Pancreas (tissue), 10 donors: Measurements from ENCODE around the gene WBP1L. TPM values are rescaled to one million over a fixed set of nuclear protein-coding genes. Genes with fewer than 3 reads are reported as not detected.
"Not testable (repeated sequence)": the region's sequence is repeated elsewhere in the genome, so short reads cannot be mapped to it uniquely, and the experiment has no call there.

ENCODE experiments used
- ATAC-seq, 4 donors: fragments of 200-7000 bp; cut with Tn5 transposase; one replicate each; pipeline versions ENCODE4 v1.8.0 to v1.9.1; 2020; ENCODE audit warnings: mild to moderate bottlenecking in 4 of 4, moderate library complexity in 4 of 4
- DNase-seq, 6 donors: peaks; one replicate each; pipeline ENCODE4 v3.0.0-alpha.2; 2020
- FAIRE-seq: peaks from 2 replicates; lab custom pipeline; 2012; peaks lifted over from hg19 to GRCh38; lab: Jason Lieb, UNC
- H3K27ac ChIP-seq, 4 donors: fragments of 200-600 bp; sonication (generic); 1 replicate in 3 of 4; 2 replicates in 1 of 4; pipeline versions ENCODE4 v1.5.0 to v1.8.0; 2020
- H3K27me3 ChIP-seq, 4 donors: fragments of 200-600 bp; one replicate each; pipeline ENCODE4 v1.8.0; 2021
- H3K36me3 ChIP-seq, 3 donors: fragments of 200-600 bp; sonication (generic) in 1 of 3; one replicate each; pipeline versions ENCODE4 v1.5.0 to v1.8.0; 2020 to 2021
- H3K4me1 ChIP-seq, 3 donors: fragments of 200-600 bp; one replicate each; pipeline ENCODE4 v1.8.0; 2021
- H3K4me3 ChIP-seq, 4 donors: fragments of 200-600 bp; sonication (generic) in 2 of 4; one replicate each; pipeline versions ENCODE4 v1.5.0 to v1.8.0; 2020 to 2021
- H3K9me3 ChIP-seq, 4 donors: fragments of 200-600 bp; one replicate each; pipeline ENCODE4 v1.8.0; 2021
- WGBS, 2 donors: extraction: QIAGEN DNeasy Blood & Tissue Kit; methylation state at CpG; one replicate each; pipeline ENCODE4 v1.1.7; 2013; 5-methylcytosine and 5-hydroxymethylcytosine counted together
- intact Hi-C, 3 donors: fragments of 100-400 bp; cut with DNase I; formaldehyde crosslinking; loops; one replicate each; pipeline versions ENCODE4 v1.11.1 to v1.14.2; 2022
- polyA plus RNA-seq, 2 donors: library from polyadenylated mRNA; stranded (reverse); fragments of 200-250 nt; gene quantifications; one replicate each; pipeline ENCODE4 v1.2.3, GENCODE V29; 2013
- total RNA-seq, 6 donors: library from RNA; stranded (reverse); fragmentation: NEBNext Ultra II Directional in 4 of 6; extraction: Animal tissue kit (Norgen Biotek cat#: 25700) in 4 of 6; gene quantifications; one replicate each; pipeline versions ENCODE4 v1.2.1 to v1.2.4, GENCODE V29; 2021 to 2023
- TF ChIP-seq, protein P1 (sequence below), 4 donors: fragments of 200-600 bp; sonication (generic) in 3 of 4; IDR thresholded peaks; one replicate each; pipeline versions ENCODE4 v1.5.0 to v1.8.0; 2021; ENCODE audit warnings: antibody characterized with exemption in 4 of 4
- donor health status: healthy with polysubstance abuse.
- donor health status: DM: no; HTN: no; CAD: no; lungs with moderate emphysema.
- donor health status: DM: no; HTN: no; CAD: no.
- donor health status: control.
- donor health status: control.
- donor health status: Bipolar disorder and iron deficiency.
- donor health status: DM: yes; HTN: yes; CAD: no.
- donor health status: DM: no; HTN: no; CAD: no.
- donor health status: DM: no; HTN: no; CAD: no.
- donor health status: DM: yes; HTN: yes; CAD: no.

WBP1L gene
- total RNA-seq (10 to 100 TPM in 5 of 6 donors, 1 to 10 TPM in 1; 9.0 to 27.3 (median 12.1) TPM), polyA plus RNA-seq (10 to 100 TPM; 10.5 to 11.0 TPM)

DNA sequence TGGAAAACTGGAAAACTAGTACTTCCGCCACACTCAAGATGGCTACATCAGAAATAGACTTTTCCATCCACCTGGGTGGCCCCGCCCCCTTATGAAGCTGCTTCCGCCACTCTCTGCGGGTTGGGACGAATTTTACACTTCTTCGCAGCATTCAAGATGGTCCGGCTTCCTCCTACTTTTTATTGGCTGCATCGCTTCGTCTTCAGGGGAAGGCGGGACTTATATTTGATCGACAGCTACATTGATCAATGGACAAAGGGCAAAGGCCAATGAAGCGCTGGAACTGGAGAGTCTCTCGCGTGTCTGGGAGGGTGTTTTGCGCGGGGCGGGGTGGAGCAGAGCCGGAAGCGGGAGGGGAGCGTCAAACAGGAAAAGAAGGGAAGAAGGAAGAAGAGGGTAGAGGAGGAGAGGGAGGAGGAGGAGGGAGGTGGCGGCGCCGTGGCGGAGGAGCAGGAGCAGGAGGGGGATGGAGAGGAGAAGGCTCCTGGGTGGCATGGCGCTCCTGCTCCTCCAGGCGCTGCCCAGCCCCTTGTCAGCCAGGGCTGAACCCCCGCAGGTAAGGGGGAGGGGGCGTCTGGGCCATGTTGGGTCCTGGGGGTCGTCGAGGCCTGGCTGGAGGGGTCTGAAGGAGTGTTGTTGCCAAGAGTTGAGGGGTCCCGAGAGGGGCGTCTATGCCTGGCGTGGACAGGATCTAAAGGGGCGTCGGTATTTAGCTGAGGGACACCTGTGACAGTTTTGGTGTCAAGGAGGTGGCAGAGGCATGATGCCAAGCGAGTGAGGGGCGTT is at the start of gene WBP1L:
Gene WBP1L (plus strand): TSS at position 361 of the 786 bp plus-strand sequence. CDS start 106 bp downstream, at position 467.
- FAIRE-seq (peak; percentile 98), DNase-seq (peak; percentile 88 to 97 (median 96)), ATAC-seq (peak; percentile 95 to 98 (median 95))
- peak within 1 kb of the TSS; percentile 79 to 96 (median 91) for H3K4me3 ChIP-seq
- H3K27ac ChIP-seq, result peak within 1 kb of the TSS; percentile 45 to 76 (median 68)
- no peaks in the 10 kb centered on the region for H3K36me3 ChIP-seq
- intact Hi-C loops, result no loop called here
- H3K4me1 ChIP-seq, result peaks cover 14 to 21% (median 16%) of the 10 kb centered on the region in 3 donors
- TF ChIP-seq, protein P1, sequence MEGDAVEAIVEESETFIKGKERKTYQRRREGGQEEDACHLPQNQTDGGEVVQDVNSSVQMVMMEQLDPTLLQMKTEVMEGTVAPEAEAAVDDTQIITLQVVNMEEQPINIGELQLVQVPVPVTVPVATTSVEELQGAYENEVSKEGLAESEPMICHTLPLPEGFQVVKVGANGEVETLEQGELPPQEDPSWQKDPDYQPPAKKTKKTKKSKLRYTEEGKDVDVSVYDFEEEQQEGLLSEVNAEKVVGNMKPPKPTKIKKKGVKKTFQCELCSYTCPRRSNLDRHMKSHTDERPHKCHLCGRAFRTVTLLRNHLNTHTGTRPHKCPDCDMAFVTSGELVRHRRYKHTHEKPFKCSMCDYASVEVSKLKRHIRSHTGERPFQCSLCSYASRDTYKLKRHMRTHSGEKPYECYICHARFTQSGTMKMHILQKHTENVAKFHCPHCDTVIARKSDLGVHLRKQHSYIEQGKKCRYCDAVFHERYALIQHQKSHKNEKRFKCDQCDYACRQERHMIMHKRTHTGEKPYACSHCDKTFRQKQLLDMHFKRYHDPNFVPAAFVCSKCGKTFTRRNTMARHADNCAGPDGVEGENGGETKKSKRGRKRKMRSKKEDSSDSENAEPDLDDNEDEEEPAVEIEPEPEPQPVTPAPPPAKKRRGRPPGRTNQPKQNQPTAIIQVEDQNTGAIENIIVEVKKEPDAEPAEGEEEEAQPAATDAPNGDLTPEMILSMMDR (IDR thresholded peaks at IDR 0.05), result no peak
- WGBS, 2 donors, result 1% methylated on average over 33 to 37 of the region's 37 CpGs
- no peaks in the 10 kb centered on the region for H3K27me3 ChIP-seq
- H3K9me3 ChIP-seq, result no peaks in the 10 kb centered on the region

DNA sequence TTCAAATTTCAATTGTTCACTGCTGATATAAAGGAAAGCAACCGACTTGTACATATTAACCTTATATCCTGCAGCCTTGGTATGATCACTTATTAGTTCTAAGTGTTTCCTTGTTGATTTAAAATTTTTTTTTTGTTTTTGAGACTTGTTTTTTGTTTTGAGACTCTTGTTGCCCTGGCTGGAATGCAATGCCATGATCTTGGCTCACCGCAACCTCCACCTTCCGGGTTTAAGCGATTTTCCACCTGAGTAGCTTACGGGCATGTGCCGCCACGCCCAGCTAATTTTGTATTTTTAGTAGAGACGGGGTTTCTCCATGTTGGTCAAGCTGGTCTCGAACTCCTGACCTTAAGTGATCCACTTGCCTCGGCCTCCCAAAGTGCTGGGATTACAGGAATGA is 48.3 kb upstream of the WBP1L start:
- ATAC-seq, H3K27ac ChIP-seq, intact Hi-C loops, H3K4me1 ChIP-seq, DNase-seq, H3K36me3 ChIP-seq, H3K27me3 ChIP-seq, H3K9me3 ChIP-seq, FAIRE-seq, H3K4me3 ChIP-seq: not testable (repeated sequence)
- 97% methylated on average over 10 of the region's 10 CpGs for WGBS, 2 donors

DNA sequence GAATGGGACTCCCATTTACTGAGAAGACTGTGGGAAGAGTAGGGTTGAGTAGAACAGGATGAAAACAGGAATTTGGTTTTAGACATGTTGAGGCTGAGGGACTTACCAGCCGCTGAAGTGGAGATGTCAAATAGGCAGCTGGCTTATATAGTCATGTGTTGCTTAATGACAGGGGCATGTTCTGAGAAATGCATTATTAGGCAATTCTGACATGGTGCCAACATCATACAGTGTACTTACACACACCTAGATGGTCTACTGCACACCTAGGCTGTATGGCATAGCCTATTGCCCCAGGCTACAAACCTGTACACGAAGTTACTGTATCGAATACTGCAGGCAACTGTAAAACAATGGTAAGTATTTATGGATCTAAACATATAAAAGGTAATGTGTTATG is 47.0 kb upstream of the WBP1L start:
- Histone ChIP-seq H3K36me3 (peaks cover 0 to 7% (median 0%) of the 10 kb centered on the region in 3 donors), H3K4me3 (no peak overlapping the region), H3K27ac (no peak overlapping the region), H3K9me3 (no peaks in the 10 kb centered on the region), H3K4me1 (no peaks in the 10 kb centered on the region), H3K27me3 (no peaks in the 10 kb centered on the region)
- 95 to 99% methylated on average over 3 of the region's 3 CpGs for WGBS, 2 donors
- no peak for ATAC-seq
- intact Hi-C loops, result no loop called here
- FAIRE-seq, result no peak
- TF ChIP-seq, protein P1 (IDR thresholded peaks at IDR 0.05), result no peak
- no peak for DNase-seq

DNA sequence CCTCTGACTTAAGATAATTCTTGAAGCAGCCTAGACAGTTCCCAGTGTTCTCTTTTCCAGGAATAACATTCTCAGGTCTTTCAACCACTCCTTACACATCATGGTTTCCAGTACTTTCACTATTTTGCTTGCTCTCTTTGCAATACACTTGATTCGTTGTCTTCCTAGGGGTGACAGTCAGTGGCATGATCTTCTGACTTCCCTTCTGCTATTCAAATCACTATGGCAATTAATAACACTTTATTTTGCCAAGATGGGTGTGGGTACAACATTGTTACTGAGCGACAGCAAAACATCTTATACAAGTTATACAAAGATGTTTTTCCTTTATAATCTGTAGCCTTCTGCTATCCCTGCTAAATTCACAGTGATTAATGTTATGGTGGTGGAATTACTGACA is 44.9 kb upstream of the WBP1L start:
- Histone ChIP-seq H3K9me3 (no peaks in the 10 kb centered on the region), H3K36me3 (peaks cover 0 to 7% (median 0%) of the 10 kb centered on the region in 3 donors), H3K27ac (no peak overlapping the region), H3K4me1 (no peaks in the 10 kb centered on the region), H3K4me3 (no peak overlapping the region), H3K27me3 (no peaks in the 10 kb centered on the region)
- ATAC-seq (no peak), DNase-seq (no peak), FAIRE-seq (no peak)
- TF ChIP-seq, protein P1 (IDR thresholded peaks at IDR 0.05), result no peak
- WGBS, 2 donors, result 82 to 89% methylated on average over 2 of the region's 2 CpGs
- intact Hi-C loops, result no loop called here

DNA sequence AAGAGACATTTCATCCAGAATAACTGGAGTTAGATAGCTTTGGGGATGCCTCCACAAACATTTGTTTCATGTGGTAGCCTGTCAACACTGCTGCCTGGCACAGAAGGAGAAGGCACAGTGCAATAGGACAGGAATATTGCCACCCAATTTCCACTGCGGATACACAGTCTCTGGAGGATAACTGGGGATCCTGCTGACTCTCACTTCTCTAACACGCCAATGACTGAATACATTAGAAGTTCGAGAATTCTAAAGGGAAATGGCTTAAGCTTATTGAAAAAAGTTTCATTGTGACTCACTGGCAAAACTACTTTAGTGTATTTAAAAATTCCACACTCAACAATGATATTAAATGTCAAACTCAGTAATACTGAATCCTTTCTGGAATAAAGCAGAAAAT is 42.5 kb upstream of the WBP1L start:
- Histone ChIP-seq H3K27ac (no peak overlapping the region), H3K36me3 (peaks cover 0 to 7% (median 0%) of the 10 kb centered on the region in 3 donors), H3K4me3 (no peak overlapping the region), H3K9me3 (no peaks in the 10 kb centered on the region), H3K27me3 (no peaks in the 10 kb centered on the region), H3K4me1 (no peaks in the 10 kb centered on the region)
- TF ChIP-seq, protein P1 (IDR thresholded peaks at IDR 0.05), result no peak
- DNase-seq (no peak), ATAC-seq (no peak), FAIRE-seq (no peak)
- intact Hi-C loops, result no loop called here
- WGBS, 2 donors, result 88 to 95% methylated on average over 3 of the region's 3 CpGs
